Panc1 (cell line): Measurements from ENCODE around the gene SMIM38. TPM values are rescaled to one million over a fixed set of nuclear protein-coding genes. Genes with fewer than 3 reads are reported as not detected.

Experiments used
- ATAC-seq: fragments of 200-7000 bp; cut with Tn5 transposase; 2 replicates; pipeline ENCODE4 v1.9.1; 2020; ENCODE audit warnings: mild to moderate bottlenecking, moderate library complexity
- BruUV-seq: library from RNA; stranded (reverse); fragments of 400-500 nt; replicated peaks from 2 replicates; lab custom pipeline; 2021; lab: Mats Ljungman, UMichigan
- CTCF ChIA-PET: fragments of 300-600 bp; sonication (Branson Sonifier 250); formaldehyde crosslinking; loops from one replicate; lab custom pipeline; 2022; ENCODE audit warnings: antibody characterized with exemption; lab: Charles Lee
- POLR2A ChIA-PET: fragments of 300-600 bp; sonication (Branson Sonifier 250); formaldehyde crosslinking; loops from one replicate; lab custom pipeline; 2022; ENCODE audit warnings: antibody characterized with exemption; lab: Charles Lee
- DNase-seq: peaks from one replicate; pipeline ENCODE4 v3.0.0-alpha.2; 2010; ENCODE audit warnings: low read depth, low spot score
- H3K27ac ChIP-seq: 2 replicates; pipeline ENCODE4 v1.5.1; 2011; ENCODE audit warnings: mild to moderate bottlenecking, low read length, inconsistent platforms
- H3K27me3 ChIP-seq: fragments of 200-500 bp; sonication (Bioruptor generic); 2 replicates; pipeline ENCODE4 v1.6.0; 2014; ENCODE audit warnings: low read length, inconsistent platforms; ENCODE audit not compliant: control insufficient read depth, insufficient read depth
- H3K36me3 ChIP-seq: fragments of 200-500 bp; sonication (Bioruptor generic); 2 replicates; pipeline ENCODE4 v1.5.1; 2014; ENCODE audit warnings: inconsistent platforms, mild to moderate bottlenecking, low read length, moderate library complexity; ENCODE audit not compliant: control insufficient read depth, insufficient read depth
- H3K4me1 ChIP-seq: 2 replicates; pipeline ENCODE4 v1.5.1; 2011; ENCODE audit warnings: inconsistent platforms, mild to moderate bottlenecking, low read length, moderate library complexity; ENCODE audit not compliant: control insufficient read depth, insufficient read depth
- H3K4me3 ChIP-seq, 2 experiments: 2 replicates each; pipeline ENCODE4 v1.5.1; 2011 to 2012; ENCODE audit warnings: low read depth in 2 of 2, low read length in 2 of 2, mild to moderate bottlenecking in 2 of 2, inconsistent platforms in 1 of 2, moderate library complexity in 1 of 2
- H3K9me3 ChIP-seq: fragments of 200-500 bp; sonication (Bioruptor generic); 2 replicates; pipeline ENCODE4 v1.5.1; 2014; ENCODE audit warnings: low read depth, mild to moderate bottlenecking, inconsistent platforms, low read length, moderate library complexity; ENCODE audit not compliant: control insufficient read depth, insufficient read depth
- POLR2AphosphoS5 ChIP-seq: IDR thresholded peaks from 2 replicates; pipeline ENCODE4 v1.6.1; 2012; ENCODE audit warnings: mild to moderate bottlenecking, low read depth, low read length, moderate library complexity
- REST ChIP-seq, 2 experiments: IDR thresholded peaks; 2 replicates each; pipeline ENCODE4 v1.6.1; 2011 to 2012; ENCODE audit warnings: low read depth in 2 of 2, control low read depth in 1 of 2, low read length in 1 of 2, mild to moderate bottlenecking in 1 of 2, moderate library complexity in 1 of 2; ENCODE audit not compliant: insufficient read depth in 1 of 2
- SIN3A ChIP-seq: IDR thresholded peaks from 2 replicates; pipeline ENCODE4 v1.6.1; 2012; ENCODE audit warnings: low read depth, mild to moderate bottlenecking, low read length, moderate library complexity, borderline replicate concordance; ENCODE audit not compliant: insufficient read depth
- TCF7L2 ChIP-seq: IDR thresholded peaks from 2 replicates; pipeline ENCODE4 v1.6.1; 2011; ENCODE audit warnings: mild to moderate bottlenecking, low read depth, low read length, inconsistent platforms
- in situ Hi-C: cut with HindIII; loops from 2 replicates; pipeline ENCODE4 v1.10.0; 2016; ENCODE audit warnings: low sequenced_read_pairs, low pct_unique_long_range_greater_than_20kb
- intact Hi-C: fragments of 100-400 bp; cut with micrococcal nuclease; formaldehyde crosslinking; loops from one replicate; pipeline ENCODE4 v1.10.0; 2022; ENCODE audit not compliant: unreplicated experiment
- total RNA-seq: library from RNA; stranded (reverse); gene quantifications from one replicate; pipeline ENCODE4 v1.2.1, GENCODE V29; 2021; ENCODE audit not compliant: unreplicated experiment
- TF ChIP-seq, protein P1 (sequence below): fragments of 450-650 bp; IDR thresholded peaks from 2 replicates; pipeline ENCODE4 v1.5.1; 2017; ENCODE audit warnings: mild to moderate bottlenecking

SMIM38 gene
- total RNA-seq, 1 experiment from 2014 or later: 0.46 TPM

- intact Hi-C loops: loop anchor here (5.0 kb wide), 1 partner anchor 513 kb away; the partner anchor contains the start of gene CCND1
- no peak for TF ChIP-seq POLR2AphosphoS5
- TF ChIP-seq TCF7L2: no peak
- TF ChIP-seq REST (IDR thresholded peaks at IDR 0.05; ENCODE audit: insufficient read depth in 1 of 2, low read depth in 2 of 2, low read length in 1 of 2): no peak
- TF ChIP-seq SIN3A: no peak
- TF ChIP-seq, protein P1, sequence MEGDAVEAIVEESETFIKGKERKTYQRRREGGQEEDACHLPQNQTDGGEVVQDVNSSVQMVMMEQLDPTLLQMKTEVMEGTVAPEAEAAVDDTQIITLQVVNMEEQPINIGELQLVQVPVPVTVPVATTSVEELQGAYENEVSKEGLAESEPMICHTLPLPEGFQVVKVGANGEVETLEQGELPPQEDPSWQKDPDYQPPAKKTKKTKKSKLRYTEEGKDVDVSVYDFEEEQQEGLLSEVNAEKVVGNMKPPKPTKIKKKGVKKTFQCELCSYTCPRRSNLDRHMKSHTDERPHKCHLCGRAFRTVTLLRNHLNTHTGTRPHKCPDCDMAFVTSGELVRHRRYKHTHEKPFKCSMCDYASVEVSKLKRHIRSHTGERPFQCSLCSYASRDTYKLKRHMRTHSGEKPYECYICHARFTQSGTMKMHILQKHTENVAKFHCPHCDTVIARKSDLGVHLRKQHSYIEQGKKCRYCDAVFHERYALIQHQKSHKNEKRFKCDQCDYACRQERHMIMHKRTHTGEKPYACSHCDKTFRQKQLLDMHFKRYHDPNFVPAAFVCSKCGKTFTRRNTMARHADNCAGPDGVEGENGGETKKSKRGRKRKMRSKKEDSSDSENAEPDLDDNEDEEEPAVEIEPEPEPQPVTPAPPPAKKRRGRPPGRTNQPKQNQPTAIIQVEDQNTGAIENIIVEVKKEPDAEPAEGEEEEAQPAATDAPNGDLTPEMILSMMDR: no peak
- BruUV-seq: no TSS peak
- ChIA-PET CTCF (no interaction called here), POLR2A (interaction anchor here (0.7 kb wide), 1 partner anchor 291 kb away, joined by 8 read pairs; no protein-coding TSS in a partner anchor)
- ATAC-seq (no peak), DNase-seq (no peak)
- no peak overlapping the region for H3K4me3 ChIP-seq
- peaks cover 38% of the 10 kb centered on the region for H3K4me1 ChIP-seq
- in situ Hi-C loops: no loop called here
- peaks cover 8% of the 10 kb centered on the region; the same call in 1 of the 2 replicates for H3K9me3 ChIP-seq
- no peaks in the 10 kb centered on the region for H3K27me3 ChIP-seq
- no peak overlapping the region for H3K27ac ChIP-seq
- H3K36me3 ChIP-seq: no peaks in the 10 kb centered on the region
Measured at GRCh38 chr11:69129647-69130046, 26.1 kb upstream of the SMIM38 start.

GRCh38 chr11:69130654-69131053 is 25.1 kb upstream of the SMIM38 start:
- no peaks in the 10 kb centered on the region for H3K27me3 ChIP-seq
- no peak overlapping the region for H3K4me3 ChIP-seq
- DNase-seq: no peak
- in situ Hi-C loops (no loop called here), intact Hi-C loops (no loop called here)
- peaks cover 8% of the 10 kb centered on the region; the same call in 1 of the 2 replicates for H3K9me3 ChIP-seq
- CTCF ChIA-PET: interaction anchor here (0.6 to 1.6 kb wide), 6 partner anchors 8 to 164 kb away, joined by 3 to 7 read pairs (median 5); partner anchors contain the start of gene MYEOV
- H3K4me1 ChIP-seq: peaks cover 31% of the 10 kb centered on the region
- no peak; the same call in 1 of the 2 replicates for ATAC-seq
- POLR2A ChIA-PET: no interaction called here
- peak overlapping the region; percentile 82 for H3K27ac ChIP-seq
- no peaks in the 10 kb centered on the region for H3K36me3 ChIP-seq
- no TSS peak for BruUV-seq
- TF ChIP-seq, protein P1: no peak
- TF ChIP-seq TCF7L2 (no peak), REST (IDR thresholded peaks at IDR 0.05; ENCODE audit: insufficient read depth in 1 of 2, low read depth in 2 of 2, low read length in 1 of 2) (no peak)
